ENCODE data around the gene HNRNPK.
A peak's percentile ranks its signal among the peaks of the same experiment; 100 is the strongest.

HNRNPK gene

GRCh38 chr9:83979812-83980394 is at the start of gene HNRNPK:
Gene HNRNPK (minus strand): TSS chr9:83980215. CDS start chr9:83978252, 1,963 bp downstream.
- Mint-ChIP-seq H3K4me1 (peaks cover 47% of the 10 kb centered on the region), H3K27me3 (no peaks in the 10 kb centered on the region), H3K36me3 (peaks cover 36% of the 10 kb centered on the region), H3K27ac (peak within 1 kb of the TSS; percentile 99), H3K4me3 (peak within 1 kb of the TSS; percentile 98), H3K9me3 (no peaks in the 10 kb centered on the region)
- peak; percentile 95 for ATAC-seq

DNA sequence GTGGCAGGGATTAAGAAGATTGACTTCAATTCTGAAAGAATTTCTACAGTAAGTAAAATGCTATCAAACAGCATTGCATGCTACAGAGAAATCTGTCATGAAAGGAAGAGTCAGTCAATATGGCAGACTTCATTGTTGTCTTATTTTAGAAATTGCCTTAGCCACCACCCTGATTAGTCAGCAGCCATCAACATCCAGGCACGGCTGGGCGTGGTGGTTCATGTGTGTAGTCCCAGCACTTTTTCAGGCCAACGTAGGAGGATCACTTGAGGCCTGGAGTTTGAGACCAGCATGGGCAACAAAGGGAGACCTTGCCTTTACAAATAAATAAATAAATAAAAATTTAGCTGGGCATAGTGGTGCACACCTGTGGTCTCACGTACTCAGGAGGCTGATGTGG is 47.2 kb upstream of the HNRNPK start:
- ATAC-seq = no peak
- H3K27me3 Mint-ChIP-seq = no peaks in the 10 kb centered on the region
- no peak overlapping the region for H3K4me3 Mint-ChIP-seq
- no peak overlapping the region for H3K27ac Mint-ChIP-seq
- H3K4me1 Mint-ChIP-seq = no peaks in the 10 kb centered on the region
- H3K36me3 Mint-ChIP-seq = no peaks in the 10 kb centered on the region
- no peaks in the 10 kb centered on the region for H3K9me3 Mint-ChIP-seq

DNA sequence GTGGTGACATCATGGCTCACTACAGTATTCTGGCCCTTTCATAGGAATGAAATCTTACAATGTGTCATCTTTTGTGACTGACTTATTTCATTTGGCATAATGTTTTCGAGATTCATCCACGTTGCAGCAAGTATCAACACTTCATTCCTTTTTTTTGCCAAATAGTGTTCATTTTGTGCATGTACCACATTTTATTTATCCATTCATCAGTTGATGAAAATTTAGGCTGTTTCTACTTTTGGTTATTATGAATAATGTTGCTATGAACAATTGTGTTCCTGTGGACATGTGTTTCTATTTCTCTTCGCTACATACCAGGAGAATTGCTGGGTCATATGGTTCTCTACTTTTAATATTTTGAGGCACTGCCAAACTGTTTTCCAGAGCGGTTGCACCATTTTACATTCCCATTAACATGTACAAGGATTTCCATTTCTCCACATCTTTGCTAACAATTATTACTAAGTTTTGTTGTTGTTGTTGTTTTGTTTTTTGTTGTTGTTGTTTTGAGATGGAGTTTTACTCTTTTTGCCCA is 44.1 kb upstream of the HNRNPK start:
- Mint-ChIP-seq H3K9me3 (no peaks in the 10 kb centered on the region), H3K27me3 (no peaks in the 10 kb centered on the region), H3K27ac (no peak overlapping the region), H3K4me1 (no peaks in the 10 kb centered on the region), H3K4me3 (no peak overlapping the region), H3K36me3 (no peaks in the 10 kb centered on the region)
- ATAC-seq = no peak

DNA sequence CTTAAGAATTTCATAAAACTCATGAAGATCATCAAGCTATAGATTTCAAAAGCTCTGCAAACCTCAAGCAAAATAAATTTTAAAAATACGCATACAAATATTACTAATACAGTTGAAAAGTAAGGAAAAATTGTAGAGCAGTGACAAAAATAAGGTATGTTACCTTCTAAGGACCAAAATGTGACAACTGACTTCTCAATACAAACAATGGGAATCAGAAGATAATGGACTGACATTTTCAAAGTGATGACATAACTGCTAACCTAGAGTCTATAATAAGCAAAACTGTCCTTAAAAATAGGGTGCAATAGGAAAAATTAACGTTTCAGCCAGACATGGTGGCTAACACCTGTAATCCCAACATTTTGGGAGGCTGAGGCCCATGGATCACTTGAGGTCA is 27.6 kb upstream of the HNRNPK start:
- no peak for ATAC-seq
- Mint-ChIP-seq H3K36me3 (peaks cover 11% of the 10 kb centered on the region), H3K9me3 (peaks cover 3% of the 10 kb centered on the region), H3K27ac (no peak overlapping the region), H3K4me3 (no peak overlapping the region), H3K27me3 (no peaks in the 10 kb centered on the region), H3K4me1 (no peaks in the 10 kb centered on the region)

GRCh38 chr9:84003246-84003645 is 23.2 kb upstream of the HNRNPK start:
- Mint-ChIP-seq H3K4me1 (peaks cover 13% of the 10 kb centered on the region), H3K27me3 (no peaks in the 10 kb centered on the region), H3K36me3 (peaks cover 21% of the 10 kb centered on the region), H3K9me3 (peaks cover 3% of the 10 kb centered on the region), H3K4me3 (no peak overlapping the region), H3K27ac (no peak overlapping the region)
- ATAC-seq = no peak

DNA sequence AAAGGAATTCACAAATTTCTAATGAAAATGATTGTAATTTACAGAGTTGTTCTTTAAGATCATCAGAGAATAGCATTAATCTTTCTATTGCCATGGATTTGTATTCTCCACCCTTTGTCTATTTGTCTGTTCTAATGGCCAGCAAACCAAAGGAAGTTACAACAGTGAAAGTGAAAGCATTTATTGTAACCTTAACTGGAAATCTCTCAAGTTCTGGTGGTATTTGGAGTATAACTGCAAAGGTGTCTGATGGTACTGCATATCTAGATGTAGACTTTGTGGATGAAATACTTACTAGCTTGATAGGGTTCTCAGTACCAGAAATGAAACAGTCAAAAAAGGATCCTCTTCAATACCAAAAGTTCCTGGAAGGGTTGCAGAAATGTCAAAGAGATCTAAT is 22.3 kb upstream of the HNRNPK start:
- Mint-ChIP-seq H3K4me3 (no peak overlapping the region), H3K27me3 (no peaks in the 10 kb centered on the region), H3K4me1 (peaks cover 13% of the 10 kb centered on the region), H3K9me3 (peaks cover 2% of the 10 kb centered on the region), H3K36me3 (peaks cover 20% of the 10 kb centered on the region), H3K27ac (no peak overlapping the region)
- no peak for ATAC-seq

- H3K27ac Mint-ChIP-seq = no peak overlapping the region
These were observed 21.6 kb upstream of the HNRNPK start for GRCh38 chr9:84001621-84002020.

GRCh38 chr9:84000186-84000585 is 20.2 kb upstream of the HNRNPK start:
- Mint-ChIP-seq H3K4me1 (peaks cover 17% of the 10 kb centered on the region), H3K27ac (no peak overlapping the region), H3K9me3 (no peaks in the 10 kb centered on the region), H3K36me3 (peaks cover 27% of the 10 kb centered on the region), H3K4me3 (no peak overlapping the region), H3K27me3 (no peaks in the 10 kb centered on the region)
- ATAC-seq = no peak

More at GRCh38 chr9:84001621-84002020, 21.6 kb upstream of the HNRNPK start:
- no peak for ATAC-seq
- H3K36me3 Mint-ChIP-seq = peaks cover 19% of the 10 kb centered on the region
- no peaks in the 10 kb centered on the region for H3K27me3 Mint-ChIP-seq
- H3K4me1 Mint-ChIP-seq = peaks cover 14% of the 10 kb centered on the region
- no peak overlapping the region for H3K4me3 Mint-ChIP-seq
- H3K9me3 Mint-ChIP-seq = no peaks in the 10 kb centered on the region

- peaks cover 17% of the 10 kb centered on the region for H3K4me1 Mint-ChIP-seq
- no peaks in the 10 kb centered on the region for H3K27me3 Mint-ChIP-seq
- H3K27ac Mint-ChIP-seq = no peak overlapping the region
- H3K4me3 Mint-ChIP-seq = no peak overlapping the region
- no peak for ATAC-seq
- no peaks in the 10 kb centered on the region for H3K9me3 Mint-ChIP-seq
- H3K36me3 Mint-ChIP-seq = peaks cover 25% of the 10 kb centered on the region
These were observed 19.3 kb upstream of the HNRNPK start for GRCh38 chr9:83999141-83999918.

DNA sequence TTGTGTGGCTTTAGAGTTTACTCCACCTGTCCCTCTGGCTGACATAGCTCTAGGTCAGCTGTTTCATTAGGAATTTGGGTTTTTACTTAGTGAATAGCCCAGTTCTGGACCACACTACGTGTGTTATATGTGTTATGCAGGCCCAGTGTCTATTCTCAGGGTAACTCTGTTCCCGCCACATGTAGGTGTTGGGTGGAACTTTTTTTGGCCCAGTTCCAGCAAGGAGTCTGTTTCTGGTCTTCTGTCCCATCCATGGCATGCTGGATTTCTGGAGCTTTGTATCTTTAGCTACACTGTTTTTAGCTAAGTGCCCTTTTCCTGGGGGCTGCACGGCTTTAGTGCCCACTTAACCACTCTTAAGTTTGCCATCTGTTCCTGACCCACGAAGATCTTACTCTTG is 16.1 kb upstream of the HNRNPK start:
- no peaks in the 10 kb centered on the region for H3K27me3 Mint-ChIP-seq
- H3K27ac Mint-ChIP-seq = no peak overlapping the region
- no peak for ATAC-seq
- peaks cover 4% of the 10 kb centered on the region for H3K4me1 Mint-ChIP-seq
- peaks cover 20% of the 10 kb centered on the region for H3K36me3 Mint-ChIP-seq
- H3K4me3 Mint-ChIP-seq = no peak overlapping the region
- no peaks in the 10 kb centered on the region for H3K9me3 Mint-ChIP-seq

DNA sequence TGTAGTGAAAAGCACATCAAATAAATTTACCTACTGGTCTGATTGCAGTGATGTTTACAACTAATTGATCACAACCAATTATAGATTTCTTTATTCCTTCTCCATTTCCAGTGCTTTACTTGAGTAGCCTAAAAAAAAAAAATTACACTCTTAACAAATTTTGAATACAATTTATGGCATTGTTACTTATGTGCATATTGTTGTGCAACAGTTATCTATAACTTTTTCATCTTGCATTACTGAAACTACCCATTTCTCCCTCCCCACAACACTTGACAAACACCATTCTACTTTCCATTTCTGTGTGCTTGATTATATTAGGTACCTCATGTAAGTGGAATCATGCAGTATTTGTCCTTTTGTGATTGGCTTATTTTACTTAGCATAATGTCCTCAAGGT is 12.9 kb upstream of the HNRNPK start:
- Mint-ChIP-seq H3K36me3 (peaks cover 39% of the 10 kb centered on the region), H3K9me3 (no peaks in the 10 kb centered on the region), H3K27ac (no peak overlapping the region), H3K27me3 (no peaks in the 10 kb centered on the region), H3K4me3 (no peak overlapping the region), H3K4me1 (peaks cover 8% of the 10 kb centered on the region)
- ATAC-seq = no peak

DNA sequence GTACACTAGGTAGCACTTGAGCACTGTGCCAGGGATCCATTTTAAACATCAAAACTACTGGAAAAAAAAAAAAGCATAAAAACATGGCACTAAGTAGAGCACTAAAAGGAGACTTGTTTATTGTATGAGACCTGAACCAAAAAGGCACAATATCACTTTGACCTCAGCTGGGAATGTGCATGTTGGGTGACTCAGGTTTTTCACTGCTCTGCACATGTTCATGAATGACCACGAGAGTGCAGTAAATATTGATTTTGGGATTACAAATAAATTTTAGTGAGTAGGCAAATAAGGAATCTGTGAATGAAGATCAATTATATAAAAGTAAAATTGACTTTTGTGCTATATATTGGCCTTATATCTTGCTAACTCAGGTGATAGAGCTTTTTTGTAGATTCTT is 12.4 kb upstream of the HNRNPK start:
- no peak overlapping the region for H3K27ac Mint-ChIP-seq
- H3K36me3 Mint-ChIP-seq = peaks cover 43% of the 10 kb centered on the region
- H3K9me3 Mint-ChIP-seq = no peaks in the 10 kb centered on the region
- peaks cover 13% of the 10 kb centered on the region for H3K4me1 Mint-ChIP-seq
- no peaks in the 10 kb centered on the region for H3K27me3 Mint-ChIP-seq
- no peak overlapping the region for H3K4me3 Mint-ChIP-seq
- ATAC-seq = no peak

DNA sequence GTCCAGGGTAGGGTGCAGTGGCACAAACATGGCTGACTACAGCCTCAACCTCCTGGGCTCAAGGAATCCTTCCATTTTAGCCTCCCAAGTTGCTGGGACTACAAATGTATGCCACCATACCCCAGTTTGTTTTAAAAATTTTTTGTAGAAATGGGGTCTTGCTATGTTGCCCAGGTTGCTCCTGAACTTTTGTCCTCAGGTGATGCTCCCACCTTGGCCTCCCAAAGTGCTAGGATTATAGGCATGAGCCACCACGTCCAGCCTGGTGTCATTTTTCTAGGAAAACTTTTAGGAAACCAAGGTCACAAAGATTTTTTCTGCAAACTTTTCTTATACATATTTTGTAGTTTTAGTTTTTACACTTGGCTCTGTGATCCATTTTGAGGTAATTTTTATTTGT is 11.3 kb upstream of the HNRNPK start:
- no peak for ATAC-seq
- peaks cover 41% of the 10 kb centered on the region for H3K36me3 Mint-ChIP-seq
- H3K27me3 Mint-ChIP-seq = no peaks in the 10 kb centered on the region
- H3K4me1 Mint-ChIP-seq = peaks cover 20% of the 10 kb centered on the region
- no peak overlapping the region for H3K27ac Mint-ChIP-seq
- H3K9me3 Mint-ChIP-seq = no peaks in the 10 kb centered on the region
- H3K4me3 Mint-ChIP-seq = no peak overlapping the region

DNA sequence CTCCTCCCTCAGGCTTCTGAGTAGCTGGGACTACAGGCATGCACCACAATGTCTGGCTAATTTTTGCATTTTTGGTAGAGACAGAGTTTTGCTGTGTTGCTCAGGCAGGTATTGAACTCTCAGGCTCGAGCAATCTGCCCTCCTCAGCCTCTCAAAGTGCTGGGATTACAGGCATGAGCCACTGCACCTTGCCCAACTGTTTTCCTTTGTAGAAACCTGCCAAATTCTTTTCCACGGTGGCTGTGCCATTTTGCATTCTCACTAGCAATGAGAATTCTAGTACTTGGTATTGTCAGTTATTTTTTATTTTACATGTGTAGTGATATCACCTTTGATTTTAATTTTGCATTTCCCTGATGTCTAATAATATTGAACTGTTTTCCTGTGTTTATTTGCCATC is 8.4 kb upstream of the HNRNPK start:
- ATAC-seq = no peak
- Mint-ChIP-seq H3K9me3 (no peaks in the 10 kb centered on the region), H3K4me3 (no peak overlapping the region), H3K4me1 (peaks cover 30% of the 10 kb centered on the region), H3K27me3 (no peaks in the 10 kb centered on the region), H3K27ac (no peak overlapping the region), H3K36me3 (peaks cover 27% of the 10 kb centered on the region)

DNA sequence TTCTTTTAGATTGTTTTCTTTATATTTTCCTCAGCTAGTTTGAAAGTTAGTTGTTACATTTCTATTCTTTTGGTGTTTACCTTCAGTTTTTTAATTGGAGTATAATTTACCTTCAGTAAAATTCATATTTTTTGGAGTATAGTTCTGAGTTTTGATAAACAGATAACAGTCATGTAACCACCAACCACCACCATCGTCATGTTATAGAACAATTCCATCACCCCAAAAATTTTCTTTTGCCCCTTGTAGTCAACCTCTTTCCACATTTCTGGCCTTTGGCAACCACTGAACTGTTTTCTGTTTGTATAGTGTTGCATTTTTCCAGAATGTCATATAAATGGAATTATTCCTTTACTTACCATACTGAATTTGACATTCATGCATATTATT is 7.4 kb upstream of the HNRNPK start:
- Mint-ChIP-seq H3K36me3 (peaks cover 27% of the 10 kb centered on the region), H3K27ac (peak overlapping the region; percentile 27), H3K4me1 (peaks cover 36% of the 10 kb centered on the region), H3K9me3 (no peaks in the 10 kb centered on the region), H3K4me3 (no peak overlapping the region), H3K27me3 (no peaks in the 10 kb centered on the region)
- ATAC-seq = no peak

All from stimulated activated memory B cell treated with anti-CD40 and anti-IgM and Interleukin-4, amounts not matched to agents 10 μg/mL and 1 μg/mL and 100 μg/mL, for 72 hours (primary cell).